WTC11 (cell line): Measurements from ENCODE around the gene C4orf54. TPM values are rescaled to one million over a fixed set of nuclear protein-coding genes. Genes with fewer than 3 reads are reported as not detected.

Experiments used
- ATAC-seq: fragments of 200-7000 bp; cut with Tn5 transposase; 2 replicates; pipeline ENCODE4 v1.10.0; 2021; ENCODE audit warnings: mild to moderate bottlenecking, moderate library complexity
- CTCF ChIA-PET: fragments of 300-600 bp; sonication (Branson Sonifier 250); formaldehyde crosslinking; loops from one replicate; lab custom pipeline; 2021; ENCODE audit warnings: antibody characterized with exemption; lab: Charles Lee
- POLR2A ChIA-PET: fragments of 350-600 bp; sonication (Branson Sonifier 250); formaldehyde crosslinking; loops from one replicate; lab custom pipeline; 2021; ENCODE audit warnings: antibody characterized with exemption; lab: Charles Lee
- DNase-seq: peaks from one replicate; pipeline ENCODE4 v3.0.0; 2021; ENCODE audit warnings: low spot score
- H3K27ac Mint-ChIP-seq: 2 replicates; pipeline ENCODE4 v1.8.0; 2021; ENCODE audit warnings: mixed read lengths
- H3K27me3 Mint-ChIP-seq: 2 replicates; pipeline ENCODE4 v1.8.0; 2021; ENCODE audit warnings: low read depth, mild to moderate bottlenecking, moderate library complexity, mixed read lengths
- H3K36me3 Mint-ChIP-seq: 2 replicates; pipeline ENCODE4 v1.8.0; 2021; ENCODE audit warnings: mixed read lengths
- H3K4me1 Mint-ChIP-seq: 2 replicates; pipeline ENCODE4 v1.8.0; 2022; ENCODE audit warnings: mixed read lengths
- H3K4me3 Mint-ChIP-seq: 2 replicates; pipeline ENCODE4 v1.8.0; 2021; ENCODE audit warnings: mild to moderate bottlenecking, moderate library complexity, mixed read lengths
- H3K9me3 Mint-ChIP-seq: 2 replicates; pipeline ENCODE4 v1.8.0; 2021; ENCODE audit warnings: mixed read lengths
- AR ChIP-seq: fragments of 250-450 bp; sonication (Bioruptor Pico); IDR thresholded peaks from 2 replicates; pipeline ENCODE4 v1.9.0; 2021; ENCODE audit warnings: mild to moderate bottlenecking
- ATF3 ChIP-seq: sonication (generic); formaldehyde crosslinking; conservative IDR thresholded peaks from 2 replicates; pipeline ENCODE4 v1.8.1; 2022; ENCODE audit warnings: mild to moderate bottlenecking, missing genetic modification reagents
- CREB1 ChIP-seq: sonication (generic); formaldehyde crosslinking; IDR thresholded peaks from 2 replicates; pipeline ENCODE4 v1.8.0; 2023; ENCODE audit warnings: mild to moderate bottlenecking, missing genetic modification reagents
- E2F4 ChIP-seq: sonication (generic); formaldehyde crosslinking; IDR thresholded peaks from 2 replicates; pipeline ENCODE4 v1.8.1; 2022; ENCODE audit warnings: low read depth, mild to moderate bottlenecking, moderate library complexity, missing genetic modification reagents, borderline replicate concordance
- FOXP4 ChIP-seq: sonication (generic); formaldehyde crosslinking; IDR thresholded peaks from 2 replicates; pipeline ENCODE4 v1.8.0; 2022; ENCODE audit warnings: mild to moderate bottlenecking, missing genetic modification reagents
- HMGA2 ChIP-seq: fragments of 250-450 bp; sonication (Bioruptor Pico); IDR thresholded peaks from 2 replicates; pipeline ENCODE4 v1.4.0; 2021; ENCODE audit warnings: mild to moderate bottlenecking, moderate library complexity
- IRF2 ChIP-seq: sonication (generic); formaldehyde crosslinking; IDR thresholded peaks from 2 replicates; pipeline ENCODE4 v1.8.0; 2022; ENCODE audit warnings: low read depth, missing genetic modification reagents, borderline replicate concordance
- PRDM15 ChIP-seq: sonication (generic); formaldehyde crosslinking; IDR thresholded peaks from 2 replicates; pipeline ENCODE4 v1.8.0; 2022; ENCODE audit warnings: missing genetic modification reagents
- PRRX2 ChIP-seq: fragments of 250-450 bp; sonication (Bioruptor Pico); IDR thresholded peaks from 2 replicates; pipeline ENCODE4 v1.8.0; 2021; ENCODE audit warnings: mild to moderate bottlenecking
- SMAD3 ChIP-seq: sonication (generic); formaldehyde crosslinking; IDR thresholded peaks from 2 replicates; pipeline ENCODE4 v1.8.0; 2022; ENCODE audit warnings: missing genetic modification reagents, mild to moderate bottlenecking, borderline replicate concordance
- SMAD4 ChIP-seq: sonication (generic); formaldehyde crosslinking; IDR thresholded peaks from 2 replicates; pipeline ENCODE4 v1.8.0; 2022; ENCODE audit warnings: mild to moderate bottlenecking, missing genetic modification reagents
- SOX15 ChIP-seq: fragments of 250-450 bp; sonication (Bioruptor Pico); IDR thresholded peaks from 2 replicates; pipeline ENCODE4 v1.9.0; 2021; ENCODE audit warnings: mild to moderate bottlenecking
- TEAD1 ChIP-seq: sonication (generic); formaldehyde crosslinking; IDR thresholded peaks from 2 replicates; pipeline ENCODE4 v1.8.0; 2022; ENCODE audit warnings: mild to moderate bottlenecking, missing genetic modification reagents
- ZNF121 ChIP-seq: sonication (generic); formaldehyde crosslinking; IDR thresholded peaks from 2 replicates; pipeline ENCODE4 v1.8.0; 2023; ENCODE audit warnings: missing genetic modification reagents
- ZNF263 ChIP-seq: sonication (generic); formaldehyde crosslinking; IDR thresholded peaks from 2 replicates; pipeline ENCODE4 v1.8.1; 2022; ENCODE audit warnings: low read depth, mild to moderate bottlenecking, moderate library complexity, missing genetic modification reagents
- ZNF317 ChIP-seq: sonication (generic); formaldehyde crosslinking; IDR thresholded peaks from 2 replicates; pipeline ENCODE4 v1.8.1; 2023; ENCODE audit warnings: low read depth, mild to moderate bottlenecking, moderate library complexity, missing genetic modification reagents, borderline replicate concordance
- ZNF396 ChIP-seq: fragments of 250-450 bp; sonication (Bioruptor Pico); IDR thresholded peaks from 2 replicates; pipeline ENCODE4 v1.8.0; 2021; ENCODE audit warnings: mild to moderate bottlenecking, moderate library complexity, borderline replicate concordance
- ZNF416 ChIP-seq: fragments of 250-450 bp; sonication (Bioruptor Pico); IDR thresholded peaks from 2 replicates; pipeline ENCODE4 v1.9.0; 2021; ENCODE audit warnings: mild to moderate bottlenecking, inconsistent platforms
- ZNF425 ChIP-seq: fragments of 250-450 bp; sonication (Bioruptor Pico); conservative IDR thresholded peaks from 2 replicates; pipeline ENCODE4 v1.9.0; 2021; ENCODE audit warnings: mild to moderate bottlenecking
- ZNF512 ChIP-seq: sonication (generic); formaldehyde crosslinking; IDR thresholded peaks from 2 replicates; pipeline ENCODE4 v1.8.1; 2022; ENCODE audit warnings: missing genetic modification reagents, borderline replicate concordance
- total RNA-seq: library from RNA; stranded (reverse); gene quantifications from 3 replicates; pipeline ENCODE4 v1.2.3, GENCODE V29; 2021

The C4orf54 gene
- total RNA-seq, 1 experiment from 2014 or later, result not detected

- no peak for TF ChIP-seq ZNF425 (CRISPR knock-in tag)
- no peak for TF ChIP-seq FOXP4
Observed at GRCh38 chr4:99624141-99624719, 33.4 kb downstream of the C4orf54 start (continued).

GRCh38 chr4:99622341-99622740, 35.3 kb downstream of the C4orf54 start:
- no peaks in the 10 kb centered on the region for H3K9me3 Mint-ChIP-seq
- POLR2A ChIA-PET, result interaction anchor here (0.6 kb wide), 1 partner anchor 12 kb away, joined by 3 read pairs; no protein-coding TSS in a partner anchor
- ATAC-seq (no peak), DNase-seq (no peak)
- H3K36me3 Mint-ChIP-seq, result no peaks in the 10 kb centered on the region
- H3K4me1 Mint-ChIP-seq, result peaks cover 10% of the 10 kb centered on the region
- H3K27ac Mint-ChIP-seq, result peak overlapping the region; percentile 23; the same call in 1 of the 2 replicates
- no peak overlapping the region for H3K4me3 Mint-ChIP-seq
- CTCF ChIA-PET, result no interaction called here
- H3K27me3 Mint-ChIP-seq, result no peaks in the 10 kb centered on the region
- TF ChIP-seq ZNF121 (CRISPR knock-in tag) (no peak), ZNF416 (CRISPR knock-in tag) (no peak), HMGA2 (no peak), ZNF317 (CRISPR knock-in tag) (no peak), TEAD1 (no peak), ZNF396 (CRISPR knock-in tag) (no peak), SMAD4 (CRISPR knock-in tag) (no peak), SMAD3 (CRISPR knock-in tag) (no peak), PRDM15 (CRISPR knock-in tag) (no peak), PRRX2 (CRISPR knock-in tag) (no peak), ATF3 (no peak), SOX15 (CRISPR knock-in tag) (no peak), CREB1 (CRISPR knock-in tag) (no peak), ZNF263 (CRISPR knock-in tag) (no peak), AR (CRISPR knock-in tag) (no peak), ZNF512 (CRISPR knock-in tag) (no peak), IRF2 (CRISPR knock-in tag) (no peak), E2F4 (CRISPR knock-in tag) (no peak)
